Neuron (in vitro differentiated cells): Measurements from ENCODE around the gene SEPTIN7.
A peak's percentile ranks its signal among the peaks of the same experiment; 100 is the strongest.
"Not testable (repeated sequence)": the region's sequence is repeated elsewhere in the genome, so short reads cannot be mapped to it uniquely, and the experiment has no call there.

ENCODE experiments used
- H2AFZ ChIP-seq: one replicate; pipeline ENCODE4 v1.6.1; 2013; ENCODE audit warnings: low read depth, mild to moderate bottlenecking, inconsistent platforms, low read length, moderate library complexity
- H3K27me3 ChIP-seq: one replicate; pipeline ENCODE4 v1.6.1; 2013; ENCODE audit warnings: low read length; ENCODE audit not compliant: insufficient read depth
- H3K36me3 ChIP-seq: one replicate; pipeline ENCODE4 v1.6.1; 2013; ENCODE audit warnings: low read length; ENCODE audit not compliant: insufficient read depth
- H3K4me1 ChIP-seq: one replicate; pipeline ENCODE4 v1.6.1; 2013; ENCODE audit warnings: low read length; ENCODE audit not compliant: insufficient read depth
- H3K4me3 ChIP-seq: 2 replicates; pipeline ENCODE4 v1.5.1; 2013; ENCODE audit warnings: mild to moderate bottlenecking, low read length, moderate library complexity
- H3K9me3 ChIP-seq: one replicate; pipeline ENCODE4 v1.6.1; 2013; ENCODE audit warnings: low read length

SEPTIN7 gene

DNA sequence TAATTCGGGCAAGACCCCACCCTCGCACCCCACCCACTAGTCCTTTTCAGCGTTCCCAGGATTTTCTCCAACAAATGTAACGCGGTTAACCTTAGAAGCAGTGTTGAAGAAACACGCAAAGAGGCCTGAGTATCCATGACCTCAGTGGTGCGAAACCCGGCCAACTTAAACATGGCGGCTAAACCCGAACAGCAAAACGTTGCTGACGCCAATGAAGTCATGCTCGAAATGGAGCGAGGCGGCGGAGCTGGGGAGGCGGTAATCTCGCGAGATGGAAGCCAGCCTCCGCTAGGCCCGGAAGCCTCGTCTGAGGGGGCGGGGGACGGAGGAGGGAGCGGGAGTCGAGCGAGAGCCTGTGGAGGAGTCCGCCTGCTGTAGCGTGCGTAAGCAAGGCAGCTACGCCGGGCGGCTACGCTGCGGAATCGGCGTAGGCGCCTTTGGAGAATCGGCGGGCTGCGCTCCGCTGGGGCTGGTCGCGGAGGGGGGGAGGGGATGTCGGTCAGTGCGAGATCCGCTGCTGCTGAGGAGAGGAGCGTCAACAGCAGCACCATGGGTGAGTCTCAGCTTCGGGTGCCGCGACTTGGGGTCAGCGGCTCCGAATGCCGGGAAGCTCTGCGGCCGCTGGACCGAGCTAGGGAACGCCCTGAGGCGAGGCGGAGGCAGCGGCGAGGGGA lies at the start of gene SEPTIN7:
Gene SEPTIN7, plus strand, starts transcription at position 340 of the 674 bp plus-strand sequence. Its CDS starts 153 bp downstream, at position 493.
- H2AFZ ChIP-seq: peak within 1 kb of the TSS; percentile 79
- no peaks in the 10 kb centered on the region for H3K9me3 ChIP-seq
- H3K4me1 ChIP-seq: peaks cover 7% of the 10 kb centered on the region
- H3K27me3 ChIP-seq: no peaks in the 10 kb centered on the region
- no peaks in the 10 kb centered on the region for H3K36me3 ChIP-seq
- peak within 1 kb of the TSS; percentile 90 for H3K4me3 ChIP-seq

DNA sequence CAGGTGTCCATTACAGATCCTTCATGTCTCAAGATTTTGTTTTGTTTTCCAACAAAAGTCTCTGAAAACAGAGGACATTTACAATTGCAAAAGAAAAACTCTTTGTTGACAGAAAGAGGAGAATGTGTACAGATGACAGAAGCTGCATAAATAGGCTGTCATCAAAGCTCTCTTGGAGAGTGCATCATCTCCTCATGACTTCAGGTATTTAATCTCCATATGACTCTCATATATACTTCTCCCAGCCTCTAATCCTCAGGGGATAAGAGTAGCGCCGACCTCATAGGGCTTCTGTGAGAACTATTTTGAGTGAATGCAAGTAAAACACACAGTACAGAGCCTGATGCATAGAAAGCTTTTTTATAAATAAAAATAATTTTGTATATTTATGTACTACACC lies 48.1 kb upstream of the SEPTIN7 start:
- no peak overlapping the region for H2AFZ ChIP-seq
- no peak overlapping the region for H3K4me3 ChIP-seq
- peaks cover 3% of the 10 kb centered on the region for H3K4me1 ChIP-seq
- no peaks in the 10 kb centered on the region for H3K27me3 ChIP-seq
- no peaks in the 10 kb centered on the region for H3K36me3 ChIP-seq
- peaks cover 2% of the 10 kb centered on the region for H3K9me3 ChIP-seq

DNA sequence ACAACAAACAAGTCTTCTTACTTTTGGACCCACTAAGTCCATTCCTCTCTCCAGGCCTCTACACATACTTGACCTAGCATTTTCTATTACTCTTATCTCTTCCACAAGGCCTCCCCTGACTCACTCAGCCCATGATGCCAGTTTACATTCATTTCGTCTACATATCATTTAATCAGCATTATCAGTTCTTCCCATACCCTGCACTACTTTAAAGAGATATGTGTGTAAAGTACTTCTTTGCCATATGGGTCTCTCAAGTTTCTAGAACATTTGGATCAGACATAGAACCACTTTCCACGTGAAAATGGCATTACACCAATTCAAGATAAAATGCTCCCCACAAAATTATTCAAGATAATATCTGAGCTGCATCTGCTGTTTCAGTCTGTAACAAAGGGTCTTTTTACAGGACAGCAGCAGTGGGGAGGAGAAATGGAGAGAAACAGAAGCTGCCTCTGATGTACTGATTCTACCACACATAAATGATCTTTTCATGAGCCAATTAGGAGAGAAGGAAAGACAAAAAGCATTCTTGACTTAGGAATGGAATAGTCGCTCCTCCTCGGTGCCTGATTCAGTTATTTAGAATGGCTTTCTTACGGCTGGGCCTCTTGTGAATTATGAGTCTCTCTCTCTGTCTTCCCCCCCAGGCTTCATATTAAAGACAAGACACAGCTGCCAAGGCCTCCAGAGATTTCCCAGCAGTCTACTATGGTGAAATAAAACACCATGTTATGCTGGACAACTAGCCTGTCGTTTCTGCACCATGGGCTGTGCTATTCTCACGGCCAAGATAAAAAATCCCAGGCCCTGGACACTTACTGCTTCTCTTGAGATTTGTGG lies 46.9 kb upstream of the SEPTIN7 start:
- Histone ChIP-seq H3K36me3 (no peaks in the 10 kb centered on the region), H3K4me1 (peaks cover 6% of the 10 kb centered on the region), H3K9me3 (peaks cover 2% of the 10 kb centered on the region), H3K4me3 (no peak overlapping the region), H2AFZ (no peak overlapping the region), H3K27me3 (no peaks in the 10 kb centered on the region)

GRCh38 chr7:35754741-35755140 lies 46.1 kb upstream of the SEPTIN7 start:
- Histone ChIP-seq H3K36me3 (no peaks in the 10 kb centered on the region), H3K4me1 (peaks cover 6% of the 10 kb centered on the region), H3K9me3 (no peaks in the 10 kb centered on the region), H3K4me3 (no peak overlapping the region), H3K27me3 (no peaks in the 10 kb centered on the region), H2AFZ (no peak overlapping the region)

DNA sequence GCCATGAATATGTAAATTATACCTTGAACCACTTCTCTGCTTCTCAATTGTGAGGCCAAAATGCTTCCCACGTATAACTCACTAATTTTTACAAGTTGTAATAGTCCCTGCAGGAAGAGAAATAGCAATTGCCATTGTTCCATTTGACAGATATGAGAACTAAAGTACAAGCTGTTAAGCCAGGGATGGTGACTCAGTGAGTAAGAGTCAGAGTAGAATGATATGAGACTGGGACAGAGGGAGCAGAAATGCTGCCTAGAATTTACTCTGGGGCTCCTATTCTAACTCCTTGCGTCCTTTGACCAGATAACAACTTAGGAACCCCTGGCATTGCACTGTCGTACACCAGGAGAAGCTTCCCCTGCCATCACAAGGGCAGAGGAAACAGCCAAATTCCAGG lies 45.1 kb upstream of the SEPTIN7 start:
- Histone ChIP-seq H3K27me3 (no peaks in the 10 kb centered on the region), H3K4me1 (peaks cover 6% of the 10 kb centered on the region), H3K4me3 (no peak overlapping the region), H3K9me3 (no peaks in the 10 kb centered on the region), H3K36me3 (no peaks in the 10 kb centered on the region), H2AFZ (no peak overlapping the region)

GRCh38 chr7:35756453-35756852 lies 44.4 kb upstream of the SEPTIN7 start:
- H3K4me3 ChIP-seq, H3K36me3 ChIP-seq, H2AFZ ChIP-seq, H3K9me3 ChIP-seq, H3K4me1 ChIP-seq, H3K27me3 ChIP-seq: not testable (repeated sequence)

- no peak overlapping the region for H2AFZ ChIP-seq
- no peak overlapping the region for H3K4me3 ChIP-seq
- no peaks in the 10 kb centered on the region for H3K9me3 ChIP-seq
- no peaks in the 10 kb centered on the region for H3K36me3 ChIP-seq
- H3K27me3 ChIP-seq: no peaks in the 10 kb centered on the region
- peaks cover 6% of the 10 kb centered on the region for H3K4me1 ChIP-seq
Observed at GRCh38 chr7:35757574-35757973, 43.3 kb upstream of the SEPTIN7 start.

DNA sequence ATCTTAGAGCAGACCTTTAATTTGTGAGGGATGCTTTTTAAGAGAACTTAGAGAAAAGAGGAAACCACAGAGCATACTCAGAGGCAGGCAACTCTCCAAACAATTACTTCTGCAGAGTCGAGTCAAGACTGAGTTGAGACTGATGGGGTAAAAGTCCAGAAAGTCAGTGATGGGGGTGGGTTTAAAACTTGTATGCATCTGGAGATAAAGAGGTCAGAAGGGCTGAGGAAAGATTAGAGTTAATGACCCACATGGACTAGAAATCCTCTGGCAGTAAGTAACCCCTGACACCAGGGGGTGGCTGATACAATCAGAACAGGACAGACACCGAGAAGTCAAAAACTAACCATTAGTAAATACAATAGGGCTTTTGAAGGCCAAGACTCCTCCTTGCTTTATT lies 42.4 kb upstream of the SEPTIN7 start:
- no peaks in the 10 kb centered on the region for H3K36me3 ChIP-seq
- H2AFZ ChIP-seq: no peak overlapping the region
- no peaks in the 10 kb centered on the region for H3K27me3 ChIP-seq
- peaks cover 6% of the 10 kb centered on the region for H3K4me1 ChIP-seq
- no peaks in the 10 kb centered on the region for H3K9me3 ChIP-seq
- no peak overlapping the region for H3K4me3 ChIP-seq

DNA sequence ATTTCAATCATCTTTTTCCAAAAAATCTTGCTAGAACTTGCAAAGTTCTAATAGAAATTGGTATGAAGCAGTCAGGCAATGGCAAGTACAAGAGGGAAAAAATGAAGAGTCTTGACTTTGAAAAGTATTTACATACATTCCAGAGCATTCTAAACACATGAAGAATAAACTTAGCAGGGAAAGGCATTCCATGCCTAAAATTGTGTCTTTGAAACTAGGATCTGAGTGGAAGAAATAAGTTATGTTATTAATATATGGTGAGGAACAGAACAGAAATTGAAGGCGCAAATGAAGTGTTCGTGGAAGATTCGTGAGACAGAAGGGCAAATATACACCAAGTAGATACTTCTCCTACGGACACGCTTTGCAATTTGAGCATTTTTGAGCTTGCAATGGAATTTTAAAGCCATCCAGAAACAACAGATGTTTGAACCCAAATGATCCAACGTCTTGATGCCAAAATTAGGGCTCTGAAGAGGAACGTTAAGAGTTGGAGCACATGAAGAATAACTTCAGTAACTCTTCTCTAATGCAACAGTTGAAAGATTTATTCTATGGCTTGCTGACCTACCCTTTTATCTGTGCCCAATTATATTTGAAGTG lies 40.6 kb upstream of the SEPTIN7 start:
- Histone ChIP-seq H3K9me3 (no peaks in the 10 kb centered on the region), H2AFZ (no peak overlapping the region), H3K4me1 (peaks cover 3% of the 10 kb centered on the region), H3K4me3 (no peak overlapping the region), H3K27me3 (no peaks in the 10 kb centered on the region), H3K36me3 (no peaks in the 10 kb centered on the region)

DNA sequence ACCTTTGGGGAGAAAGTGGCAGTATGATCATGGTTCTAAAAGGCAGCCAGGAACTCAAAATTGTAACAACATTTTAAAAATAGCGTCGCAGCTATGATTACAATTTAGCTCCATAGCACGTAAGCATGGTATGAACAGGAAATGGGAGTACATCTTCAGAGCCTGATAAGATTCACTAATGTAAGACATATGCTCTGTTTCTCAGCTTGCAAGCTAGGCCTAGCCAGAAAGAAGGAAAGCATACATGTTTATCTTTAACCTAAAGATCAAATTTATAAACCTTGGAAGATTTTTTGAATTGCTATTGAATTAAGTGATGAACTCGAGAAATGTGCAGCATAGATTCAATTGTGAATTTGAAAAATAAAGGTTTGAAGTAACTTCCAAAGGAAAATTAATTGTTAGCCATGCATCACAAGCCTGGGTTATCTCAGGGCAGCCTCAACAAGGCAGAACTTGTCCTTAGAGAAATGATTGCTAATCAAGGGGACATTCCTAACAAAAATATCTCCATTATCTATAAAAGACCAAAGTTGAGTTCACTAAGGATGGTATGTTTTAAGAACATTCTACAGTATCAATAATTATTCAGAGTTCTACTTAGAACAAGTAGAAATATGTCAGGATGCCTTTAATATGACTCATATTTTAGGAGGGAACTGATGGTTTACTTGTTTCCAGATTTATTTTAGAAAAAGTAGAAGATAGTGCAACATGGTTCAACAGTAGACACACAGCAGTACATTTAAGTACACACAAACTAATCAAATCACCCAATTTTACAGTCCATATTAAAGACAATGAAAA lies 38.8 kb upstream of the SEPTIN7 start:
- Histone ChIP-seq H2AFZ (no peak overlapping the region), H3K27me3 (no peaks in the 10 kb centered on the region), H3K4me3 (no peak overlapping the region), H3K9me3 (no peaks in the 10 kb centered on the region), H3K4me1 (peaks cover 3% of the 10 kb centered on the region), H3K36me3 (no peaks in the 10 kb centered on the region)

DNA sequence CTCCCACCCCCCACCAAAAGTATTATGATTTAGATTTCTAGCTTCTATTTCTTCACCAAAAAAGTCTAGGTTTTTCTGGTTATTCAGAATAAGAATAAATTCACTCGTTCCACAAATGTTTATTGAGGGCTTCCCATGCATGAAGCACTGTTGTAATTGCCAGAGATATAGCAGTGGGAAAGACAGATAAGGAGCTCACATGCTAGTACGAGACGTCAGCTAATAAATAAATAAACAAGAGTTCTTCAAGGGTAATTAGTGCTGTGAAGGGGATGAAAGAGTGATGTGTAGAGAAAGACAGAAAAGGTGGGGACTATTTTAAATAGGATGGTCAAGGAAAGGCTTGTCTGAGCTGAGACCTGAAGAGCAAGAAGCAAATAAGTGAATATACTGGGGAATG lies 38.1 kb upstream of the SEPTIN7 start:
- H3K36me3 ChIP-seq: no peaks in the 10 kb centered on the region
- peaks cover 3% of the 10 kb centered on the region for H3K4me1 ChIP-seq
- no peak overlapping the region for H2AFZ ChIP-seq
- no peaks in the 10 kb centered on the region for H3K9me3 ChIP-seq
- H3K4me3 ChIP-seq: no peak overlapping the region
- H3K27me3 ChIP-seq: no peaks in the 10 kb centered on the region

DNA sequence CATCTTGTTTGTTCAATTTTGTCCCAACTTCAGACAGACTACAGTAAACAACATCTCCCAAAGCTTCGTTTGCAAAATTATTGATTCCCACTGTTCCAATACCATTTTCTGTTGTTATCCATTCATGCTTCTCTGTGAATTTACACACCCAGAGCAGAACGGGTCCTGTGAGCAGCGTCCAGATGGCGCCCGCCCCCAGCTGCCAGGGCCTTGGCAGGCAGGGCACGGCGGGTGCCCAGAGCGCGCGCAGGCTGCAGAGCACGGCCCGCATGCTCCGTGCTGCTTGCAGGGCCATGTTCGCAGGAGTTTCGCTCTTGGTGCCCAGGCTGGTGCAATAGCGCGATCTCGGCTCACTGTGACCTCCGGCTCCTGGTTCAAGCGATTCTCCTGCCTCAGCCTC lies 32.5 kb upstream of the SEPTIN7 start:
- H3K9me3 ChIP-seq: no peaks in the 10 kb centered on the region
- no peaks in the 10 kb centered on the region for H3K27me3 ChIP-seq
- H3K4me1 ChIP-seq: no peaks in the 10 kb centered on the region
- no peak overlapping the region for H3K4me3 ChIP-seq
- H2AFZ ChIP-seq: no peak overlapping the region
- no peaks in the 10 kb centered on the region for H3K36me3 ChIP-seq

- H3K36me3 ChIP-seq: no peaks in the 10 kb centered on the region
- no peaks in the 10 kb centered on the region for H3K27me3 ChIP-seq
- no peak overlapping the region for H3K4me3 ChIP-seq
- H2AFZ ChIP-seq: no peak overlapping the region
- no peaks in the 10 kb centered on the region for H3K9me3 ChIP-seq
- no peaks in the 10 kb centered on the region for H3K4me1 ChIP-seq
Observed at GRCh38 chr7:35771776-35772175, 29.1 kb upstream of the SEPTIN7 start.
